ENCODE data around the gene IMMP2L.

IMMP2L gene

GRCh38 chr7:111029574-111030251 lies 532.6 kb downstream of the IMMP2L start:
- DNase-seq (ENCODE audit: low read depth) = no peak

GRCh38 chr7:111029141-111029572 lies 533.1 kb downstream of the IMMP2L start:
- DNase-seq (ENCODE audit: low read depth) = no peak

GRCh38 chr7:111027396-111027795 lies 534.9 kb downstream of the IMMP2L start:
- DNase-seq (ENCODE audit: low read depth) = no peak

- no peak for DNase-seq (ENCODE audit: low read depth)
These were observed 535.5 kb downstream of the IMMP2L start for GRCh38 chr7:111026806-111027205.

- no peak for DNase-seq (ENCODE audit: low read depth)
These were observed 535.9 kb downstream of the IMMP2L start for GRCh38 chr7:111026343-111026742.

- no peak for DNase-seq (ENCODE audit: low read depth)
These were observed 537.3 kb downstream of the IMMP2L start for GRCh38 chr7:111025006-111025405.

- DNase-seq (ENCODE audit: low read depth) = no peak
These were observed 543.1 kb downstream of the IMMP2L start for GRCh38 chr7:111018960-111019736.

GRCh38 chr7:111018447-111018846 lies 543.8 kb downstream of the IMMP2L start:
- DNase-seq (ENCODE audit: low read depth) = no peak

- no peak for DNase-seq (ENCODE audit: low read depth)
These were observed 548.2 kb downstream of the IMMP2L start for GRCh38 chr7:111014079-111014478.

GRCh38 chr7:111012799-111013675 lies 549.3 kb downstream of the IMMP2L start:
- DNase-seq (ENCODE audit: low read depth) = no peak

- DNase-seq (ENCODE audit: low read depth) = no peak
These were observed 550.1 kb downstream of the IMMP2L start for GRCh38 chr7:111012149-111012548.

GRCh38 chr7:111011520-111011919 lies 550.8 kb downstream of the IMMP2L start:
- DNase-seq (ENCODE audit: low read depth) = no peak

GRCh38 chr7:111010798-111011197 lies 551.5 kb downstream of the IMMP2L start:
- DNase-seq (ENCODE audit: low read depth) = no peak

- no peak for DNase-seq (ENCODE audit: low read depth)
These were observed 552.7 kb downstream of the IMMP2L start for GRCh38 chr7:111009526-111010040.

- no peak for DNase-seq (ENCODE audit: low read depth)
These were observed 555.6 kb downstream of the IMMP2L start for GRCh38 chr7:111006691-111007090.

GRCh38 chr7:111006040-111006439 lies 556.3 kb downstream of the IMMP2L start:
- DNase-seq (ENCODE audit: low read depth) = no peak

- no peak for DNase-seq (ENCODE audit: low read depth)
These were observed 556.8 kb downstream of the IMMP2L start for GRCh38 chr7:111005445-111005844.

- DNase-seq (ENCODE audit: low read depth) = no peak
These were observed 557.9 kb downstream of the IMMP2L start for GRCh38 chr7:111004310-111004901.

GRCh38 chr7:111003883-111004282 lies 558.4 kb downstream of the IMMP2L start:
- DNase-seq (ENCODE audit: low read depth) = no peak

- no peak for DNase-seq (ENCODE audit: low read depth)
These were observed 568.0 kb downstream of the IMMP2L start for GRCh38 chr7:110994028-110994967.
